IPS-18a (cell line): ENCODE data around the gene GADL1.

Source experiments
- H3K27ac ChIP-seq: one replicate; pipeline ENCODE4 v1.5.1; 2013; ENCODE audit warnings: low read length
- H3K27me3 ChIP-seq: one replicate; pipeline ENCODE4 v1.6.1; 2013; ENCODE audit warnings: mild to moderate bottlenecking, low read length; ENCODE audit not compliant: control insufficient read depth, insufficient read depth
- H3K36me3 ChIP-seq: one replicate; pipeline ENCODE4 v1.6.1; 2013; ENCODE audit warnings: low read depth, low read length; ENCODE audit not compliant: control insufficient read depth
- H3K4me1 ChIP-seq: one replicate; pipeline ENCODE4 v1.6.1; 2013; ENCODE audit warnings: low read depth, low read length; ENCODE audit not compliant: control insufficient read depth
- H3K4me3 ChIP-seq: one replicate; pipeline ENCODE4 v1.5.1; 2013; ENCODE audit warnings: low read length
- H3K9ac ChIP-seq: one replicate; pipeline ENCODE4 v1.6.1; 2013; ENCODE audit warnings: mild to moderate bottlenecking, low read length, moderate library complexity
- H3K9me3 ChIP-seq: one replicate; pipeline ENCODE4 v1.6.1; 2013; ENCODE audit warnings: low read depth, low read length; ENCODE audit not compliant: control insufficient read depth

The GADL1 gene

GRCh38 chr3:30915782-30916181 lies 21.3 kb upstream of the GADL1 start:
- no peak overlapping the region for H3K9ac ChIP-seq
- no peak overlapping the region for H3K4me3 ChIP-seq
- no peak overlapping the region for H3K27ac ChIP-seq
- no peaks in the 10 kb centered on the region for H3K27me3 ChIP-seq
- H3K4me1 ChIP-seq = no peaks in the 10 kb centered on the region
- H3K9me3 ChIP-seq = no peaks in the 10 kb centered on the region
- H3K36me3 ChIP-seq = no peaks in the 10 kb centered on the region

- Histone ChIP-seq H3K36me3 (no peaks in the 10 kb centered on the region), H3K4me1 (peaks cover 3% of the 10 kb centered on the region), H3K9me3 (no peaks in the 10 kb centered on the region), H3K9ac (no peak overlapping the region), H3K4me3 (no peak overlapping the region), H3K27ac (no peak overlapping the region), H3K27me3 (no peaks in the 10 kb centered on the region)
Observed at GRCh38 chr3:30914696-30915095, 20.2 kb upstream of the GADL1 start.

GRCh38 chr3:30913176-30913575 lies 18.7 kb upstream of the GADL1 start:
- Histone ChIP-seq H3K27ac (no peak overlapping the region), H3K27me3 (no peaks in the 10 kb centered on the region), H3K4me3 (no peak overlapping the region), H3K4me1 (peaks cover 18% of the 10 kb centered on the region), H3K9me3 (no peaks in the 10 kb centered on the region), H3K9ac (no peak overlapping the region), H3K36me3 (no peaks in the 10 kb centered on the region)

GRCh38 chr3:30912301-30912700 lies 17.8 kb upstream of the GADL1 start:
- H3K27me3 ChIP-seq = no peaks in the 10 kb centered on the region
- peaks cover 18% of the 10 kb centered on the region for H3K4me1 ChIP-seq
- H3K36me3 ChIP-seq = no peaks in the 10 kb centered on the region
- no peak overlapping the region for H3K4me3 ChIP-seq
- no peak overlapping the region for H3K27ac ChIP-seq
- H3K9ac ChIP-seq = no peak overlapping the region
- no peaks in the 10 kb centered on the region for H3K9me3 ChIP-seq

- Histone ChIP-seq H3K4me3 (no peak overlapping the region), H3K4me1 (peaks cover 18% of the 10 kb centered on the region), H3K27me3 (no peaks in the 10 kb centered on the region), H3K36me3 (no peaks in the 10 kb centered on the region), H3K9me3 (no peaks in the 10 kb centered on the region), H3K9ac (no peak overlapping the region), H3K27ac (no peak overlapping the region)
Observed at GRCh38 chr3:30908456-30909037, 14.1 kb upstream of the GADL1 start.

GRCh38 chr3:30904996-30905395 lies 10.5 kb upstream of the GADL1 start:
- no peak overlapping the region for H3K4me3 ChIP-seq
- H3K9me3 ChIP-seq = no peaks in the 10 kb centered on the region
- H3K27ac ChIP-seq = no peak overlapping the region
- H3K4me1 ChIP-seq = peaks cover 18% of the 10 kb centered on the region
- no peak overlapping the region for H3K9ac ChIP-seq
- H3K36me3 ChIP-seq = no peaks in the 10 kb centered on the region
- no peaks in the 10 kb centered on the region for H3K27me3 ChIP-seq

- no peak overlapping the region for H3K9ac ChIP-seq
- H3K36me3 ChIP-seq = no peaks in the 10 kb centered on the region
- H3K9me3 ChIP-seq = no peaks in the 10 kb centered on the region
- peaks cover 33% of the 10 kb centered on the region for H3K27me3 ChIP-seq
- H3K4me1 ChIP-seq = peaks cover 14% of the 10 kb centered on the region
- peak overlapping the region; percentile 61 for H3K4me3 ChIP-seq
- no peak overlapping the region for H3K27ac ChIP-seq
Observed at GRCh38 chr3:30895329-30895728, 868 bp upstream of the GADL1 start.

GRCh38 chr3:30893678-30894325 lies 659 bp downstream of the GADL1 start:
- no peak overlapping the region for H3K27ac ChIP-seq
- H3K9me3 ChIP-seq = no peaks in the 10 kb centered on the region
- H3K27me3 ChIP-seq = peaks cover 33% of the 10 kb centered on the region
- peak overlapping the region; percentile 61 for H3K4me3 ChIP-seq
- H3K4me1 ChIP-seq = peaks cover 16% of the 10 kb centered on the region
- no peaks in the 10 kb centered on the region for H3K36me3 ChIP-seq
- H3K9ac ChIP-seq = no peak overlapping the region

GRCh38 chr3:30890907-30891306 lies 3.6 kb downstream of the GADL1 start:
- Histone ChIP-seq H3K9me3 (no peaks in the 10 kb centered on the region), H3K4me3 (no peak overlapping the region), H3K27ac (no peak overlapping the region), H3K4me1 (peaks cover 16% of the 10 kb centered on the region), H3K36me3 (no peaks in the 10 kb centered on the region), H3K27me3 (peaks cover 30% of the 10 kb centered on the region), H3K9ac (no peak overlapping the region)

- Histone ChIP-seq H3K9ac (no peak overlapping the region), H3K9me3 (no peaks in the 10 kb centered on the region), H3K36me3 (no peaks in the 10 kb centered on the region), H3K4me1 (peaks cover 8% of the 10 kb centered on the region), H3K27me3 (no peaks in the 10 kb centered on the region), H3K27ac (no peak overlapping the region), H3K4me3 (no peak overlapping the region)
Observed at GRCh38 chr3:30886888-30887287, 7.6 kb downstream of the GADL1 start.

- no peaks in the 10 kb centered on the region for H3K36me3 ChIP-seq
- H3K4me3 ChIP-seq = no peak overlapping the region
- peaks cover 4% of the 10 kb centered on the region for H3K9me3 ChIP-seq
- H3K9ac ChIP-seq = no peak overlapping the region
- no peak overlapping the region for H3K27ac ChIP-seq
- no peaks in the 10 kb centered on the region for H3K4me1 ChIP-seq
- no peaks in the 10 kb centered on the region for H3K27me3 ChIP-seq
Observed at GRCh38 chr3:30878862-30879261, 15.6 kb downstream of the GADL1 start.

GRCh38 chr3:30875505-30875904 lies 19.0 kb downstream of the GADL1 start:
- no peaks in the 10 kb centered on the region for H3K4me1 ChIP-seq
- H3K27ac ChIP-seq = no peak overlapping the region
- H3K27me3 ChIP-seq = no peaks in the 10 kb centered on the region
- H3K9me3 ChIP-seq = no peaks in the 10 kb centered on the region
- no peaks in the 10 kb centered on the region for H3K36me3 ChIP-seq
- H3K4me3 ChIP-seq = no peak overlapping the region
- no peak overlapping the region for H3K9ac ChIP-seq
